GM12801 (cell line): ENCODE results near the gene NALCN.

Experiments used
- TF ChIP-seq, protein P1 (sequence below): IDR thresholded peaks from one replicate; pipeline ENCODE4 v1.5.1; 2011; ENCODE audit warnings: control low read depth; ENCODE audit not compliant: insufficient read length; ENCODE audit errors: extremely low read depth

The NALCN gene

DNA sequence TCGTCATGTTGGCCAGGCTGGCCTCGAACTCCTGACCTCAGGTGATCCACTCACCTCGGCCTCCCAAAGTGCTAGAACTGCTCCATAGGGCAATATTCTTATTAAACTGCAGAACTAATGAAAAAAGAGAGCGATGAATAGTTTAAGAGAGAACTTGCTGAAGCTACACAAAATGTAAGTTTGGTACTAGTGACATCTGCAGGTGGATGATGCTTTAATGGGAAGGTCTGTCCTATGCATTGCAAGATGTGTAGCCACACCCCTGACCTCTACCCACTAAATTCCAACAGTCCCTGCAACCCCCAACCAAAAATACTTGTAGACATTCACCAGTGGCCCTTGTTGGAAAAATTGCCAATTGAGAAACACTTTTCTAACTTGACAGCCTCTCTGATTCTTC lies 117.8 kb downstream of the NALCN start:
- TF ChIP-seq, protein P1, sequence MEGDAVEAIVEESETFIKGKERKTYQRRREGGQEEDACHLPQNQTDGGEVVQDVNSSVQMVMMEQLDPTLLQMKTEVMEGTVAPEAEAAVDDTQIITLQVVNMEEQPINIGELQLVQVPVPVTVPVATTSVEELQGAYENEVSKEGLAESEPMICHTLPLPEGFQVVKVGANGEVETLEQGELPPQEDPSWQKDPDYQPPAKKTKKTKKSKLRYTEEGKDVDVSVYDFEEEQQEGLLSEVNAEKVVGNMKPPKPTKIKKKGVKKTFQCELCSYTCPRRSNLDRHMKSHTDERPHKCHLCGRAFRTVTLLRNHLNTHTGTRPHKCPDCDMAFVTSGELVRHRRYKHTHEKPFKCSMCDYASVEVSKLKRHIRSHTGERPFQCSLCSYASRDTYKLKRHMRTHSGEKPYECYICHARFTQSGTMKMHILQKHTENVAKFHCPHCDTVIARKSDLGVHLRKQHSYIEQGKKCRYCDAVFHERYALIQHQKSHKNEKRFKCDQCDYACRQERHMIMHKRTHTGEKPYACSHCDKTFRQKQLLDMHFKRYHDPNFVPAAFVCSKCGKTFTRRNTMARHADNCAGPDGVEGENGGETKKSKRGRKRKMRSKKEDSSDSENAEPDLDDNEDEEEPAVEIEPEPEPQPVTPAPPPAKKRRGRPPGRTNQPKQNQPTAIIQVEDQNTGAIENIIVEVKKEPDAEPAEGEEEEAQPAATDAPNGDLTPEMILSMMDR = no peak

DNA sequence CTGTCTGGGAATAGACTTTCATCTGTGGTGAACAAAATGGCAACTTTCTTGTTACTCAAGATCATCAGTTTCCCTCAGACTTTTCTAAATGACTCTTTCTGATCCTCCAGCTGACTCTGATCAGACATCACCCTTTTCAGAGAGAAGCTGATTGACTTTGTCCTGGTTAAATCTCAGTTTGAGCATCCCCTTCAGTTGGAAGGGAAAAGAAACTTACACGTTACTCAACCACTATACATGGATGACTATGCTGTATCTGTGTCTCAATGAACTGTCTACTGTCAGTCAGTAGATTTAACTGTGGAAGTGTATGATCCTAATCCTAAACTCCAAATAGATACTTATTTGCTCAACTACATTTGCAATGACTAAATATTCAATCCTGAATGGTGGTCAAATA lies 118.5 kb downstream of the NALCN start:
- TF ChIP-seq, protein P1 = no peak

GRCh38 chr13:101292711-101293110 lies 123.6 kb downstream of the NALCN start:
- TF ChIP-seq, protein P1 = no peak

DNA sequence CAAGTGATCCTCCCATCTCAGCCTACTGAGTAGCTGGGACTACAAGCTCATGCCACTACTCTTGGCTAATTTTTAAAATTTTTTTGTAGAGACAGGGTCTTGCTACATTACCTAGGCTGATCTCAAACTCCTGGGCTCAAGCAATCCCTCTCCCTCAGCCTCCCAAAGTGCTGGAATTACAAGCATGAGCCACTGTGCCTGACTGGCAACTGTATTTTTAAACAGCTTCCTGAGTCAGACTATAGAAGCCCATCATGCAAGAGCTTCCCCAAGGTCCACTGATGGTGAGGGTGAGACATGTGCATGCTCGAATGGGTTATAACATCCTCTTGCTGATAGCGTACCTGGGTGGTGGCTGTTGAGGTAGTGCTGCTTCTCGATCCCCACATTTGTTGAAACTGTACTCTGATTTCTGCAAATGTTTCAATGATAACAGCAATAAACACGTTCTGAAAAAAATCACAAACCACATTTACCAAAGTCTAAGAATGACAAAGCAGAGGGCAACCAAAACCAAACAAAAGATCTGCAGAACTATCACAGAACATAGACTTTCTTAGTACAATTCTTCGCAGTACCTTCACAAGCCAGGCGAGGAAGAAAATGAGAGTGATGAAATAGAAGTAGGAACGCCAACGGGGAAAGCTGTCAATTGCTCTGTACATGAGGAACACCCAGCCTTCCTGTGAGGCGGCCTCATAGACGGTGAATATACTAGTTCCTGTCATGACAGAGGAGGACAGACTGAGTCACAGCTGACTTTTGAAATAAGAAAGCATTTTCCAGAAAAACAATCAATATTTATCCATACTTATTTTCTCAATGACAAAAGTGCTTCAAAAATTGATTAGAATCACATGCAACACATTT lies 124.4 kb downstream of the NALCN start:
- TF ChIP-seq, protein P1 = no peak

DNA sequence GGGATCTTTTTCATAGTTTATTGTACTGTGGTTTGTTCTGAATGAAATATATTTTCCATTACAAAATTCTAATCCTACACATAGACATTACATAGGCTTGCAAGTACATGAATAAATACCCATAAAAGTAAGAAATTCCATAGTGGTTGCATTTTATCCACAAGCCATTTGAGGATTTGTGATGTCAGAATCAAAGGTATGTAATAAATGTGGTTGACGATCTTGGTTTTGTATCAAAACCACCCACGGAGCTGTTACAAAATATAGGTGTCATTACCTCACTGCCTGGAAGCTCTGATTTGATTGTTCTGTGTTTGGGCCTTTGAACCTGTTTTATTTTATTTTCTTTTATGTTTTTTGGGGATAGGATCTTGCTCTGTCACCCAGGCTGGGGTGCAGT lies 125.1 kb downstream of the NALCN start:
- TF ChIP-seq, protein P1 = no peak

DNA sequence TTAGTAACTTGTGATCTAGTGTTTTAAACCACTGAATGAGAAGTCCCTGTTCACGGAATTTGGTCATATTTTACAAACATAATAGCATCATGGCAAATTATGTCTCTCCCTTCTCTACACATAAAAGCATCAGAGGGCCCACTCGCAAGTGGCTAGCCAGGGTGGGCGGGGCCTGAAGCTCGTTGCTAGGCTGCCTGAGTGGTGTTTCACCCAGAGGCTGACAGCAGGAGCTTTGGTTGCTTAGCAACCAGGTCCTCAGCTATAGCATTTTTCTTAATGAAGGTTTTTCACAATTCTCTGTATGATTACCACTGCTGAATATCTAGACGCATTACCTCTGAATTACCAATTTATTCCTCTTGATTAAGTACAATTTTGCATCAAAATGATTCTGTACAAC lies 126.5 kb downstream of the NALCN start:
- TF ChIP-seq, protein P1 = no peak

DNA sequence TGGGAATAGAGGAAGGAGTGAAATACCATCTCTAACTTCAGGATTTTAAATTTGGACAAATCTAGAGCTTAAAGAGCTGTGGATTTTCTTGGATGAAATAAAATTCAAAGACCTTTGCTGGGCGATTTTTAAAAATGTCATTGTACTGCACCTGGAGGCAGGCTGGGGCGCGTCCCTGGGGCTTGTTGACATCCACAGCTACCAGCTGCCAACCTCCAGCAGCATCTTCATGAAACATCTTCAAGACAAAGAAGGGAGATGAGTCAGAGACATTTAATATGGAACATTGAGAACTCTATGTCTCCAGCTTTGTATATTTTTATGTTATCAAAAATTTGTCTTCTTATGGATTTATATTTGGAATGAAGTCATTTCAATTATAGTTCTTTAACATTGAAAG lies 132.5 kb downstream of the NALCN start:
- TF ChIP-seq, protein P1 = no peak

GRCh38 chr13:101272886-101273285 lies 143.4 kb downstream of the NALCN start:
- TF ChIP-seq, protein P1 = no peak
